HepG2 (cell line): ENCODE data around the gene SNX2. TPM values are rescaled to one million over a fixed set of nuclear protein-coding genes. Genes with fewer than 3 reads are reported as not detected.
A peak's percentile ranks its signal among the peaks of the same experiment; 100 is the strongest.

Experiments used
- BCLAF1 ChIP-seq: fragments of 450-650 bp; IDR thresholded peaks from 2 replicates; pipeline ENCODE4 v1.6.1; 2017; ENCODE audit warnings: mild to moderate bottlenecking
- GABPB1 ChIP-seq: IDR thresholded peaks from 2 replicates; pipeline ENCODE4 v1.6.1; 2016; ENCODE audit warnings: mild to moderate bottlenecking, missing genetic modification reagents, moderate library complexity, missing compliant biosample characterization
- IRF9 ChIP-seq: sonication (generic); formaldehyde crosslinking; IDR thresholded peaks from 2 replicates; pipeline ENCODE4 v1.8.0; 2022; ENCODE audit warnings: missing genetic modification reagents, mild to moderate bottlenecking, borderline replicate concordance
- JUN ChIP-seq: sonication (generic); formaldehyde crosslinking; IDR thresholded peaks from 2 replicates; pipeline ENCODE4 v1.4.0; 2020; ENCODE audit warnings: mild to moderate bottlenecking, missing genetic modification reagents
- MEF2D ChIP-seq: sonication (generic); formaldehyde crosslinking; IDR thresholded peaks from 2 replicates; pipeline ENCODE4 v1.5.1; 2020; ENCODE audit warnings: mild to moderate bottlenecking, missing genetic modification reagents
- MLLT10 ChIP-seq: sonication (generic); formaldehyde crosslinking; IDR thresholded peaks from 2 replicates; pipeline ENCODE4 v1.4.0; 2020; ENCODE audit warnings: missing genetic modification reagents
- NCOA2 ChIP-seq: sonication (generic); formaldehyde crosslinking; IDR thresholded peaks from 2 replicates; pipeline ENCODE4 v1.8.0; 2022; ENCODE audit warnings: inconsistent platforms
- NONO ChIP-seq, 2 experiments: fragments of 450-650 bp in 1 of 2; sonication (generic) in 1 of 2; formaldehyde crosslinking in 1 of 2; IDR thresholded peaks in 1 of 2; conservative IDR thresholded peaks in 1 of 2; 2 replicates each; pipeline versions ENCODE4 v1.6.1 to v1.8.0; 2017 to 2022; ENCODE audit warnings: mild to moderate bottlenecking in 1 of 2, missing genetic modification reagents in 1 of 2, moderate library complexity in 1 of 2
- TAF15 ChIP-seq: fragments of 200-400 bp; formaldehyde crosslinking; IDR thresholded peaks from one replicate; pipeline ENCODE4 v1.6.1; 2018; ENCODE audit warnings: mild to moderate bottlenecking, low read depth, low read length; ENCODE audit not compliant: poor library complexity, severe bottlenecking
- XBP1 ChIP-seq: sonication (generic); formaldehyde crosslinking; IDR thresholded peaks from 2 replicates; pipeline ENCODE4 v1.5.0; 2020; ENCODE audit warnings: missing genetic modification reagents
- ZNF318 ChIP-seq: sonication (generic); formaldehyde crosslinking; IDR thresholded peaks from 2 replicates; pipeline ENCODE4 v1.4.0; 2020; ENCODE audit warnings: mild to moderate bottlenecking, missing genetic modification reagents
- ZNF350 ChIP-seq: sonication (generic); formaldehyde crosslinking; IDR thresholded peaks from 2 replicates; pipeline ENCODE4 v1.4.0; 2020; ENCODE audit warnings: mild to moderate bottlenecking, low read depth, missing genetic modification reagents, borderline replicate concordance
- ZNF766 ChIP-seq: sonication (generic); formaldehyde crosslinking; IDR thresholded peaks from 2 replicates; pipeline ENCODE4 v1.5.0; 2020; ENCODE audit warnings: missing genetic modification reagents, borderline replicate concordance
- ZNF792 ChIP-seq: IDR thresholded peaks from 2 replicates; pipeline ENCODE4 v1.6.1; 2016
- ZSCAN5A ChIP-seq: sonication (generic); formaldehyde crosslinking; IDR thresholded peaks from 2 replicates; pipeline ENCODE4 v1.8.0; 2022; ENCODE audit warnings: mild to moderate bottlenecking, missing genetic modification reagents, borderline replicate concordance
- polyA plus RNA-seq, 8 experiments: library from polyadenylated mRNA; depleted of rRNA in 3 of 8; stranded (reverse) in 7 of 8; unstranded in 1 of 8; fragments of >200 nt; fragmentation: Illumina TruSeq in 4 of 8; extraction: Trizol in 4 of 8; gene quantifications; 2 replicates each; pipeline versions ENCODE4 v1.2.1 to v1.2.3, GENCODE V29; 2011 to 2016; ENCODE audit warnings: low read depth in 4 of 8, missing spikeins in 1 of 8, mixed read lengths in 1 of 8; ENCODE audit not compliant: insufficient read depth in 1 of 8
- total RNA-seq, 5 experiments: library from RNA; depleted of rRNA; stranded (reverse); fragments of >200 nt; fragmentation: Illumina TruSeq; extraction: Trizol; gene quantifications; 2 replicates each; pipeline ENCODE4 v1.2.3, GENCODE V29; 2016; ENCODE audit warnings: low read depth in 1 of 5

Gene SNX2
- total and polyA plus RNA-seq, 2 of the 13 experiments (the other 11 are each of a cell fraction or from before 2014, with no cell fraction given), result 26.4 to 78.8 TPM

- TF ChIP-seq IRF9 (CRISPR knock-in tag) (peak; percentile 53; the same call in 1 of the 2 replicates), JUN (no peak), ZNF318 (no peak), XBP1 (CRISPR knock-in tag) (no peak), NONO (IDR thresholded peaks at IDR 0.05) (no peak), NONO (CRISPR knock-in tag; conservative IDR thresholded peaks at IDR 0.05) (peak; percentile 68; the same call in 1 of the 2 replicates), GABPB1 (CRISPR knock-in tag) (peak; percentile 66), ZNF350 (CRISPR knock-in tag) (no peak; the same call in none of the 2 replicates), ZSCAN5A (no peak), ZNF792 (0 out of 2 replicates have a peak, but pooled peaks have one; percentile 34), ZNF766 (peak; percentile 67; the same call in 1 of the 2 replicates), BCLAF1 (no peak), MLLT10 (CRISPR knock-in tag) (no peak), NCOA2 (no peak; the same call in none of the 2 replicates), MEF2D (CRISPR knock-in tag) (0 out of 2 replicates have a peak, but pooled peaks have one; percentile 17), TAF15 (no peak)
These were observed at the start of gene SNX2 (continued) for GRCh38 chr5:122774861-122775549.
